NCI-H748 (cell line): ENCODE results near the gene GSG1L2.
A peak's percentile ranks its signal among the peaks of the same experiment; 100 is the strongest.

Source experiments
- DNase-seq: peaks from one replicate; lab custom pipeline; 2025; ENCODE audit not compliant: unreplicated experiment; lab: John Stamatoyannopoulos, UW

Gene GSG1L2

DNA sequence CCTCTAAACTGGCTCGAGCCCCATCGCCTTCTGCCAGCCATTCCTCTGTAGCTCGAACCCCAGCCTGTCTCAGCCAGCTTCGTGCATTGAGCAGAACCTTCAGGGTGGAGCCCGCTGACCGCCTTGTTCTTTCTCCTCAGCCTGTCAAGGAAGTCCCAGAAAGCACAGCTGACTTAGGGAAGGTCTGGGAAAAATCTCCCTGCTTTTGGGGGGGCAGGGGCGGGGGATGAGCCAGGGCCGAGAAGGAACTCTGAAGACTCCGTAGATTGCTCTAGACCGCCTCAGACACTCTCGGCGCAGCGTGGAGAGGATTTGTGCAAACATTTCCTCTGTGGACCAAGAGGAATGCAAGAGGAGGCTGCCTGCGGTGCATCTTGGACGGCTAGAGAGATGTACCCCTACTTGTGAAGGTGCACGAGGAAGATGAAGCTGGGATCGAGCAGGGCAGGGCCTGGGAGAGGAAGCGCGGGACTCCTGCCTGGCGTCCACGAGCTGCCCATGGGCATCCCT is 3.8 kb upstream of the GSG1L2 start, which contains the start of gene GLP2R:
TSS of gene GLP2R (plus strand) at position 284 of the 510 bp plus-strand sequence. CDS start at position 424, 140 bp downstream.
- no peak for DNase-seq

DNA sequence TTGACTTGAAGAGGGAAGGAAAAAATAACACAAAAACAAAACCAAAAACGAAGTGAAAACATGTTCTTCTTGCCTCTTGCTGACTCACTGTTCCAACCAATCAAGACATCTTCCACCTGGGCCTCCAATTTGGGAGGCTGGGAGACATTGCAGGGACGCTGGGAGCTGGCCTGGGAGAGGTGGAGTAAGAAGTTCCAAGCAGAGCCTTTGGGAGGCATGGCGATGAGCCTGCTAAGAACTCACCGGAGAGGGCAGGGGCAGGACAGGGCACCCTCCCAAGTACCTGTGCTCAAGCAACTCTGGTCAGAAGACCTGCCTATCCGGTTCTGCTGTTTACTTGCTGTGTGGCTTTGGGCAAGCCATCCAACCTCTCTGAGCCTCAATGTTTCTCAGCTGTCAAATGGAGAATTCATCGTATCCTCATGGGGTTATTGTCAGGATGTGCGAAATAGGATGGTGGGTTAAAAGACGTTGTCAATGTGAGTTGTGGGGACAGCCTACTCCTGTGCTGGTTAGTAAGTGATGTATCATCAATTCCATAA is 3.0 kb upstream of the GSG1L2 start:
- no peak for DNase-seq

- no peak for DNase-seq
Observed at GRCh38 chr17:9824094-9824493, 2.2 kb upstream of the GSG1L2 start.

DNA sequence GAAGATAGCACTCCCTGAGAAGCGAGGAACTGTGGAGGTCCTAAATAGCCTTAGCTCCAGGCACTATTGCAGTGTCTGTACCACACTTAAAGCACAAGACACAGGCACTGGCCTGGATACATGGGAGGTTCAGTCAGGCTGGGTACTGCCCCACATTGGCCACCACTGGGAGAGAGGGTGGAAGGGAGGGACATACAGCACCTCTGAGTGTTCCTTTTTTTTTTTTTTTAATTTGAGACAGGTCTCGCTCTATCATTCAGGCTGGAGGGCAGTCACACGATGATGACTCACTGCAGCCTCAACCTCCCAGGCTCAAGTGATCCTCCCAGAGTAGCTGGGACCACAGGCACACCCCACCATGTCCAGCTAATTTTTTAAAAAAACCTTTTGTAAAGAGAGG is 1.4 kb downstream of the GSG1L2 start:
- no peak for DNase-seq

GRCh38 chr17:9818760-9819159 is 3.1 kb downstream of the GSG1L2 start:
- no peak for DNase-seq

- no peak for DNase-seq
Observed at GRCh38 chr17:9817086-9817485, 4.8 kb downstream of the GSG1L2 start.

DNA sequence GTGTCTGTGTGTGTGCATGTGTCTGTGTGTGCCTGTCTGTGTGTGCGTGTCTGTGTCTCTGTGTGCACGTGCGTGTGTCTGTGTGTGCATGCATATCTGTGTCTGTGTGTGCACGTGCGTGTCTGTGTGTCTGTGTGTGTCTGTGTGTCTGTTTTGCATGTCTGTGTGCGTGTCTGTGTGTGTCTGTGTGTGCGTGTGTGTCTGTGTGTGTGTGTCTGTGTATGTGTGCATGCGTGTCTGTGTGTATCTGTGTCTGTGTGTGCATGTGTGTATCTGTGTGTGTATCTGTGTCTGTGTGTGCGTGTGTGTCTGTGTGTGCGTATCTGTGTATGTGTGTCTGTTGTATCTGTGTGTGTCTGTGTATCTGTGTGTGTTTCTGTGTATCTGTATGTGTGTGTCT is 5.4 kb downstream of the GSG1L2 start:
- DNase-seq, result no peak

GRCh38 chr17:9814337-9814945 is 7.4 kb downstream of the GSG1L2 start:
- DNase-seq, result no peak

GRCh38 chr17:9813166-9813565 is 8.7 kb downstream of the GSG1L2 start:
- no peak for DNase-seq

DNA sequence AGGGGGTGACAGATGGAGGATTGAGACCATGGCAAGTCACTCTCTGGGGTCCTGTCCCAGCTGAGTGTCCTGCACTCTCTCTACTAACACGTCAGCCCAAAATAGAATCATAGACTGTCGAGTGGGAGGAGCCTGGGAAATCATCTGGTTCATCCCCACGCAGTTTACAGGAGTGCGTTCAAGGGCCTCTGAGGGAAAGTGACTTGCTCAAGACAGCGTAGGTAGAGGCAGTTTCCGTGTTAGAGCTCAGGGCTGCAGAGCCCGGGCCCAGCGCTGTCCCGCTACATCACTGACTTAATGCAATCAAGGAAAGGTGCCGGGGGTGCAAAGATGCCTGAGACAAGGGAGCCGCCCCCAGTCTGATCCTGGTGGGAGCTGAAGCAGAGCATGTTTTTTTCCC is 10.3 kb downstream of the GSG1L2 start:
- no peak for DNase-seq

DNA sequence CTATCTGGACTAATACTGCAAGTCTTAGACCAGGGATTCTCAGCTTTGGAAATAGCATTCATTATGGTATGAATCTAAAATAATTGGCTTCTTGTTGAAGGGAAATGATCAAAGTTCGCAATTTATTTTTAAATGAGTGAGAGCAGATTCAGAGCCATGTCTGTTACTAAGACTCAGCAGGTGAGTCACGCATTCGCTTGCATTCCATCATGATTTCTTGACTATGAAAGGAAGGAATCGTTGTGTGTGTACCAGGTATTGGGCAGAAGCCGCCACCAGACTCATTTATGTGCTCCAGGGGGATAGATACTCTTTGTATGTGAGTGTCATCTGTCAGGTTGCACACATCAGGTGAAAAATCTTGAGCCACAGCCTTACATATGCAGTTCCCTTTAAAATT is 10.8 kb downstream of the GSG1L2 start:
- DNase-seq, result no peak

DNA sequence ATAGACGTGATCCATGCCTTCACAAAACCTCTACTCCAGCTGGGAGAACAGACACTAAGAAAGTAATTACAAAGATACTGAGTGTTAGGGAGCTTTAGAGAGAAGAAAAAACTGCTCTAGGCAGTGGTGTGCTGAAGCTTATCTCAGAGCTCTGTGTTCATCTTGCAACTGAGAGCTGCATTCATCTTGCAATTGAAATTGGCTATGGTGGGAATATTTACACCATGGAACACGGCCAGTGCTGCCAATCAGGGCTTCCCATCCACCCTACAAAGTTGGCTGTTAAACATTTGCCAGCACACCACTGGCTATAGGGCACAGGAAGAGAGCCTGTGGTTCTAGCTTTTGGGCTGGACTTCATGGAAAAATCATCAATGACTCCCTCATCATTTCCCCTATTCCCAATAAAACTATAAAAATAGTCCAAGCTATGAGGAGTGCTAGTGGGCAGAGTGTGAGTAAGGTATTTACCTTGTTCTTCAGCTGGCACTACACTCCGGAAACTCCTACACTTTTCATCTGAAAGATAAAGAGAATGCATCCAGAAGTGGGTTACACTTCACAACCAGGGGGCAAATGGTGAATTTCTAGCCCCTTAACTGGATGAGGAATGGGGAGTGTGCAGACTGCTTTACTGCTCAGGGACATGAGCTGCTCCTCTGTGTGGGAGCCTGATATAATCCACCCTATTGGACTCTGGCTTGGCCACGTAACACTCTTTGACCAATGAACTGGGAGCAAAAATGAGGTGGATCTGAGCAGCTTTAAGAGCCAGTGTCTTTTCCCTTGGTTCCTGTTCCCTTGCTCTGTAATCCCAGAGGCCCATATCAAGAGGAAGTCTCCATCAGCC is 11.6 kb downstream of the GSG1L2 start:
- no peak for DNase-seq

- DNase-seq, result no peak
Observed at GRCh38 chr17:9809409-9809808, 12.5 kb downstream of the GSG1L2 start.

DNA sequence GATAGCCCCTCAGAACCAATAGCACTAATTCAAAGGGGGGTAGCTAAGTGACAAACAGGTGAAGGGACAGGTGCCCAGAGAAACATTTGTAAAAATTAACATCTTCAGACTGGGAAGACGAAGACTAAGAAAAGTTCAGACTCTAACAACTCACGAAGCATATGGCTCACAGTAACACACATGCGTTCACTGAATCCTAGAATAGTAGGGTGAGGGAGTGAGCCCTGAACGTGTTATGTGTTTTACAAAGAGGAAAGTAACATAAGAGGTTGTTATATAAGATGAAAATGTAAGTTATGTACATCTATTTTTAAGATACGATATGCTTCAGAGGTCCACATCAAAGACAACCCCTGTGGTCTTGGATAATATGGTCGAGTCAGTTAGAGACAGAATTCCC is 15.2 kb downstream of the GSG1L2 start:
- DNase-seq, result no peak

- DNase-seq, result no peak
Observed at GRCh38 chr17:9805769-9806168, 16.1 kb downstream of the GSG1L2 start.

GRCh38 chr17:9802697-9803096 is 19.2 kb downstream of the GSG1L2 start:
- no peak for DNase-seq

GRCh38 chr17:9802294-9802693 is 19.6 kb downstream of the GSG1L2 start:
- DNase-seq, result no peak

- DNase-seq, result no peak
Observed at GRCh38 chr17:9801505-9801904, 20.4 kb downstream of the GSG1L2 start.

- DNase-seq, result peak; percentile 76
Observed at GRCh38 chr17:9798724-9799123, 23.2 kb downstream of the GSG1L2 start.

DNA sequence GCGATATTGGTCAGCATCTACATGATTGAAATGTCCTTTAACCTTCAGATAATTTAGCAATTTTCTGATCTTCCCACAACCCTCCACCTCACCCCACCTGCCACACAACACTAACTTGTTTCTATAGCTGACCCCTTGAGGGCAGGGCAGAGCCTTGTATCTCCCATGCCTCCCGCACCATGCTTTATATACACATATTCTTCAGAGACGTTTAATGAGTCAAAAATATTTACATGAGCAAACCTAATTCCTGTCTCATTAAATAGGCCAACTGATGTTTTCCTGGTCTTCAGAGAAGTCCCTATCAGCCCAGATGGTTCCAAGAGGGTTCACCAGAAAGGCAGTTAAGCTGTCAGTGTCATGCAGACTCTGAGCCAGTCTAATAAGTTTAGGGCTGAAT is 23.9 kb downstream of the GSG1L2 start:
- no peak for DNase-seq

- DNase-seq, result no peak
Observed at GRCh38 chr17:9792181-9792840, 29.6 kb downstream of the GSG1L2 start.
